RWPE1 (cell line): ENCODE results near the gene BABAM2.
"Not testable (repeated sequence)": the region's sequence is repeated elsewhere in the genome, so short reads cannot be mapped to it uniquely, and the experiment has no call there.

Experiments used
- CTCF ChIA-PET: fragments of 350-600 bp; sonication (Branson Sonifier 250); formaldehyde crosslinking; extraction: SDS; loops from one replicate; lab custom pipeline; 2021; lab: Yijun Ruan, JAX
- POLR2A ChIA-PET: fragments of 400-600 bp; formaldehyde crosslinking; extraction: SDS; loops from one replicate; lab custom pipeline; 2020; ENCODE audit warnings: antibody characterized with exemption; ENCODE audit not compliant: low non-redundant PET; lab: Yijun Ruan, JAX
- DNase-seq: peaks from one replicate; pipeline ENCODE4 v3.0.0; 2012; ENCODE audit warnings: low spot score
- H3K27ac ChIP-seq: fragments of 450-650 bp; 2 replicates; pipeline ENCODE4 v1.5.1; 2017
- CTCF ChIP-seq: fragments of 450-650 bp; conservative IDR thresholded peaks from 2 replicates; pipeline ENCODE4 v1.5.1; 2017; ENCODE audit warnings: low read depth, mild to moderate bottlenecking

The BABAM2 gene

GRCh38 chr2:27860111-27860510 lies 30.4 kb upstream of the BABAM2 start:
- ChIA-PET POLR2A (no interaction called here), CTCF (no interaction called here)
- no peak overlapping the region for H3K27ac ChIP-seq
- DNase-seq = peak; percentile 50
- no peak for TF ChIP-seq CTCF

DNA sequence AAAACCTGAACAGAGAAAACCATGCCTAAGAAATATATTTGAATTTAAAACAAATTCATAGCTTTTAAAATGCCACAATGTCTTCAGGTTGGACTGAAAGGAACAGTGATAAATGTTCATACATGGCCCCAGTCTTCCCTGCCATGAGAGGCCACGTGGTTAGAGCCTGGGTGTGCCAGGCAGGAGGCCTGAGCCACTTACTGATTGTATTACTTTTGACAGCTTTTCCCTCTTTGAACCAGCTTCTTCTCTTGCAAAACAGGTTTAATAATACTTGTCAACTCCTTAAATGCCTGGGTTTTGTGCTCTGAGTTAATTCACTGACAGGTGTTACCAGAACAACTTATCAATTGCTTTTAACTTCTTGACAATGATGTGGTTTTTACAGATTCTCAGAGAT lies 27.4 kb upstream of the BABAM2 start:
- CTCF ChIA-PET = no interaction called here
- H3K27ac ChIP-seq = no peak overlapping the region
- no peak for DNase-seq
- POLR2A ChIA-PET = no interaction called here
- TF ChIP-seq CTCF = no peak

- DNase-seq, H3K27ac ChIP-seq, POLR2A ChIA-PET, CTCF ChIA-PET: not testable (repeated sequence)
Measured at GRCh38 chr2:27863955-27864354, 26.6 kb upstream of the BABAM2 start.

GRCh38 chr2:27866237-27866636 lies 24.3 kb upstream of the BABAM2 start:
- CTCF ChIA-PET = no interaction called here
- no peak for DNase-seq
- no peak for TF ChIP-seq CTCF
- POLR2A ChIA-PET = no interaction called here
- H3K27ac ChIP-seq = no peak overlapping the region

GRCh38 chr2:27869763-27870162 lies 20.8 kb upstream of the BABAM2 start:
- POLR2A ChIA-PET = no interaction called here
- TF ChIP-seq CTCF = no peak
- no peak for DNase-seq
- CTCF ChIA-PET = no interaction called here
- no peak overlapping the region for H3K27ac ChIP-seq

DNA sequence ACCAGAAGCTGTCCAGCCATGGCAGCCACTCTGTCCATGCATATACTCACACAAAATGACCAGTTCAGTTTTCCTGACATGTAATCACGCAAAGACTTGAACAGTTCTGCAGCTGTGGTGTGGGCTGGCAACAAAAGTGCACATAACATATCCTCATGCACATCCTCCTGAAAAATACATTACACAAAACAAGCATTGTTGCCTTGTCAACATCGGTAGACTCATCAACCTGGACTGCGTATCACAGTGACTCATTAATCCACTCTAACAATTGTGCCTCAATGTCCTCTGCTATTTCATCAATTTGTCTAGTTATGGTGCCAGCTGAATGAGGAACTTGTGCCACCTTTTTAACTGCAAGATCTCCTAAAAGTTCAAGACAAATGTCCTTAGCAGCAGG lies 19.8 kb upstream of the BABAM2 start:
- CTCF ChIA-PET = no interaction called here
- peak; percentile 9 for DNase-seq
- TF ChIP-seq CTCF = no peak
- no peak overlapping the region for H3K27ac ChIP-seq
- POLR2A ChIA-PET = no interaction called here

DNA sequence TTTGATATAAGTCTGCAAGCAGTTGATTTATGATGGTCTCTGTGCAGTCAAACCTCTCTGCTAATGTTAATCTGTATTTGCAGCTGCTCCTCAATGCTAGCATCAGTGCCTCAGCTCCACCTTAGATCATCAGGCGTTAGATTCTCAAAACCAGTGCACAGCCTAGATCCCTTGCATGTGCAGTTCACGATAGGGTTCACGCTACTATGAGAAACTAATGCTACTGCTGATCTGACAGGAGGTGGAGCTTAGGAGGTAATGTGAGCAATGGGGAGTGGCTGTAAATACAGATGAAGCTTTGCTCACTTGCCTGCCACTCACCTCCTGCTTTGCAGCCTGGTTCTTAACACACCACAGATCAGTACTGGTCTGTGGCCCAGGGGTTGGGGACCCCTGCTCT lies 18.7 kb upstream of the BABAM2 start:
- ChIA-PET POLR2A (no interaction called here), CTCF (interaction anchor here (0.6 kb wide), 1 partner anchor 111 kb away, joined by 3 read pairs; no protein-coding TSS in a partner anchor)
- H3K27ac ChIP-seq = no peak overlapping the region
- TF ChIP-seq CTCF = no peak
- DNase-seq = no peak
